ENCODE measurements around the gene FBN2. TPM values are rescaled to one million over a fixed set of nuclear protein-coding genes. Genes with fewer than 3 reads are reported as not detected.

FBN2 gene
- total RNA-seq, 4 donors from 2014 or later: 0.24 to 1.3 (median 0.89) TPM

DNA sequence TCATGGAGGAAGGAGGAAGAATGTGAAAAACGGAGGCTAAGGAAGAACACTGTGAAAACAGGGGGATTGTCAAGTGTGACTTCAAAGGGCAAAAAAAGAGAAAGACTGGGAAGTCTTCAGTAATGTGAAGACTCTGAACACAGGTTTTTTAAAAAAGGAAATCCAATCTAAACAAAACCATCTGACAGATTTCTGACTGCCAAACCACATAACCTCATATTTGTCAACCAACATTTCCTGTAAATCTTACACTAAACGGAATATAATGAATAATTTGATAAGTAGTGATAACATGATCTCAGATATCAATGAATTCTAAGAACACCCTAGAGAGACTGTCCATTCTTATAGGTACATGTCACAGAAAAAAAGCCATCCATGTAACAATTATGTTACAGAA, 124.7 kb downstream of the FBN2 start:
- TF ChIP-seq, protein P1, sequence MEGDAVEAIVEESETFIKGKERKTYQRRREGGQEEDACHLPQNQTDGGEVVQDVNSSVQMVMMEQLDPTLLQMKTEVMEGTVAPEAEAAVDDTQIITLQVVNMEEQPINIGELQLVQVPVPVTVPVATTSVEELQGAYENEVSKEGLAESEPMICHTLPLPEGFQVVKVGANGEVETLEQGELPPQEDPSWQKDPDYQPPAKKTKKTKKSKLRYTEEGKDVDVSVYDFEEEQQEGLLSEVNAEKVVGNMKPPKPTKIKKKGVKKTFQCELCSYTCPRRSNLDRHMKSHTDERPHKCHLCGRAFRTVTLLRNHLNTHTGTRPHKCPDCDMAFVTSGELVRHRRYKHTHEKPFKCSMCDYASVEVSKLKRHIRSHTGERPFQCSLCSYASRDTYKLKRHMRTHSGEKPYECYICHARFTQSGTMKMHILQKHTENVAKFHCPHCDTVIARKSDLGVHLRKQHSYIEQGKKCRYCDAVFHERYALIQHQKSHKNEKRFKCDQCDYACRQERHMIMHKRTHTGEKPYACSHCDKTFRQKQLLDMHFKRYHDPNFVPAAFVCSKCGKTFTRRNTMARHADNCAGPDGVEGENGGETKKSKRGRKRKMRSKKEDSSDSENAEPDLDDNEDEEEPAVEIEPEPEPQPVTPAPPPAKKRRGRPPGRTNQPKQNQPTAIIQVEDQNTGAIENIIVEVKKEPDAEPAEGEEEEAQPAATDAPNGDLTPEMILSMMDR (IDR thresholded peaks at IDR 0.05): no peak
- no peak for TF ChIP-seq EP300 (IDR thresholded peaks at IDR 0.05)
- no peak for TF ChIP-seq POLR2A (IDR thresholded peaks at IDR 0.05)
- no peak for TF ChIP-seq POLR2AphosphoS5 (IDR thresholded peaks at IDR 0.05)
- Histone ChIP-seq H3K9me3 (no peaks in the 10 kb centered on the region), H3K4me1 (no peaks in the 10 kb centered on the region), H3K36me3 (no peaks in the 10 kb centered on the region), H3K27ac (no peak overlapping the region), H3K4me3 (no peak overlapping the region), H3K27me3 (no peaks in the 10 kb centered on the region)
- DNase-seq (ENCODE audit: low spot score in 2 of 2): no peak
- WGBS: 25% methylated on average over 2 of the region's 2 CpGs

DNA sequence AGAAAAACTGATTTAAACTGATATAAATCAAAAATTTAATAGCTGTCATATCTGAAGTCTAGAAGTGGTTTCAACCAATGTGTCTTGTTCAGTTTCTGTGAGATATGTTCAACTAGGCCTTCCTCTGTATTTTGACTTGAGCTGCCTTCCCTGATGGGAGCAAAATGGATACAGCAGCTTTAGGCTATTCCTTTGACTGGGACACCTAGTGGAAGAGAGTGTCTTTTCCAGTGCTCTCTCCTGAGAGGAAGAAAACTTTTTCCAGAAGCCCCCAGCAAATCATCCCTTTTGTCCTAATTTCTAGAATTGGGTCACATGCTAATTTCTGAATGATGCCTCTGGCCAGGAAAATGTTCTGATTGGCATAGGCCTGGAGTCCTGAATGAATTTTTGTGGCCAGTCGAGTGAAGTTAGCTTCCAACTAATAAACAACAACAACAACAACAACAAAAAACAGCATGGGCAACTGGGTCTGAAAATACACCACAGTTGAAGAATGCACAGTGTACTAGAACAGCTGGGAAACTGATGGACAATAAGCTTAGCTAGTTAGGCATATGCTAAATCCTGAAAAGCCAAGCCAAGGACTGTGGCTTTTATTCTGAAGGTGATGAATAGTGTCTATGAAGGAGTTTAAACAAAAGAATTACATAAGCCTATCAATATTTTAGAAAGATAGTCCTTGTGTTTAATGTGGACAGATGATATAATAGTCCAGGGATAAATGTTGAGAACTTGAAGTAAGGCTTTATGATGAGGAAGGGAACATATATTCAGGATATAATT, 125.7 kb downstream of the FBN2 start:
- DNase-seq (ENCODE audit: low spot score in 2 of 2): no peak
- Histone ChIP-seq H3K36me3 (no peaks in the 10 kb centered on the region), H3K4me3 (no peak overlapping the region), H3K27ac (no peak overlapping the region), H3K4me1 (no peaks in the 10 kb centered on the region), H3K27me3 (no peaks in the 10 kb centered on the region), H3K9me3 (no peaks in the 10 kb centered on the region)
- TF ChIP-seq POLR2AphosphoS5 (IDR thresholded peaks at IDR 0.05) (no peak), POLR2A (IDR thresholded peaks at IDR 0.05) (no peak), EP300 (IDR thresholded peaks at IDR 0.05) (no peak)
- TF ChIP-seq, protein P1 (IDR thresholded peaks at IDR 0.05): no peak
- 83% methylated on average over 1 of the region's 1 CpG for WGBS

DNA sequence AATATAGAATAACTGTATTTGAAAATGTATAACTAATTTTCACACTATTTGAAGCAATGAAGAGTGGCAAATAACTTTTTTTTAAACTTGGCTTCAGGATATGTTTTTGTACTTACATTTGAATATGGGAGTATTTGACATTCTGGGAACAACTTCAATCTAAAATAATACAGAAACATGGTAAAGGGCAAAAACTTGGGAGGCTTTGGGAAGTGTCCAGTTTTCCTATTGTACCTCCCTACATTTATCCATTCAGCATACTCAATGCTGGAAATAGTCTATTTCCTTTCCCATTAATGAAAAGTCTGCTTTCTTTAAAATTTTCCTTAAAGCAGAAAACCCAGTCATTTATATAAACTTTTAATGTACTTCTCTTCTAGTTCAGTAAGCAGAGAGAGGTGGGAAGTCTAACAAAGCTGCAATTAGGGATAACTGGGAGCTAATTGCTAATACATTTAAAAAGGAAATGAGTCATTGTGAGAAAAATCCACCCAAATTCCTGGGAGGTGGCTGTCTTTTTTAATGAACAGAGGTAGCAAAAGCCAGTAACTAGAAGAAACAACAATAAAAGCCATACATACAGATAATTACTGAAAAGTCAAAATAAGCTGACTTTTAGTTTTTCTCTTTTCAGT, 128.8 kb downstream of the FBN2 start:
- H3K27me3 ChIP-seq: no peaks in the 10 kb centered on the region
- no peaks in the 10 kb centered on the region for H3K9me3 ChIP-seq
- no peaks in the 10 kb centered on the region for H3K36me3 ChIP-seq
- no peaks in the 10 kb centered on the region for H3K4me1 ChIP-seq
- no peak overlapping the region for H3K4me3 ChIP-seq
- TF ChIP-seq, protein P1 (IDR thresholded peaks at IDR 0.05): no peak
- TF ChIP-seq POLR2AphosphoS5 (IDR thresholded peaks at IDR 0.05) (no peak), EP300 (IDR thresholded peaks at IDR 0.05) (no peak), POLR2A (IDR thresholded peaks at IDR 0.05) (no peak)
- DNase-seq (ENCODE audit: low spot score in 2 of 2): no peak
- H3K27ac ChIP-seq: no peak overlapping the region

DNA sequence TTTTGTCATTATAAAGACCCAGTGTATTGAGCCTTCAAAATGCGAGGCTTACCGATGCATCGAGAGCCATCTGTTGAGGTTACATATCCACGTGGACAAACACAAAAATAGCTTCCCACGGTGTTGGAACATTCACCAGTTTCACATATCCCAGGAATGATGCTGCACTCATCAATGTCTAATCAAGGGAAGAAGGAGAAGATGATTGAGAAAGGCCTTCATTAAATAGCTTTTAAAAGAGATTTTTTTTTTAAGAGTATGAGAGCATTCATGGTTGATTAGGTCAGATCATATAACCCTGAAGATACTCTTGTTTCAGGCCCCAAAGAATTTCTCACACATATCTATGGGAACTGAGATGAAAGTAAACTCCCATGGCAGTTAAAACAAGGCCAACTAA, 129.4 kb downstream of the FBN2 start:
- no peaks in the 10 kb centered on the region for H3K9me3 ChIP-seq
- no peak overlapping the region for H3K27ac ChIP-seq
- H3K36me3 ChIP-seq: no peaks in the 10 kb centered on the region
- 83% methylated on average over 5 of the region's 5 CpGs for WGBS
- TF ChIP-seq EP300 (IDR thresholded peaks at IDR 0.05) (no peak), POLR2A (IDR thresholded peaks at IDR 0.05) (no peak), POLR2AphosphoS5 (IDR thresholded peaks at IDR 0.05) (no peak)
- TF ChIP-seq, protein P1 (IDR thresholded peaks at IDR 0.05): no peak
- H3K4me1 ChIP-seq: peaks cover under 1% of the 10 kb centered on the region
- H3K4me3 ChIP-seq: no peak overlapping the region
- no peak for DNase-seq (ENCODE audit: low spot score in 2 of 2)
- H3K27me3 ChIP-seq: no peaks in the 10 kb centered on the region

DNA sequence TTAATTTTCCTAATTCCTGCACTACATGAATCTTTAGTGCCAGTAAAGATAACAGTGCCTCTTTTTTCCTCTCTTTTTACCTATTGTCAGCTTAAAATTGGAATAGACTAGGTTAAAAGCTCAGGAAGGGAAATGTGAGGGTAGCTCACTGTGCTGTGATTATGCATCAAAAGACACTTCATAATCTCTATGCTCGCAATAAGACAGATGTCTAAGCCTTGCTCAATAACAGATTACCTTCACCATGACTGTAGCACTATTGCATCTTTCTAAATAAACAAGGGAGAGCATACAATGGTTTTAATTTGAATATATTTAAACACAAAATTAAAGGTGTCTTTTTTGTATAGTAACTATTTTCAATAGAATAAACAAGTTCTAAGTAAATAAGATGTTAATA, 130.1 kb downstream of the FBN2 start:
- H3K27me3 ChIP-seq: no peaks in the 10 kb centered on the region
- no peaks in the 10 kb centered on the region for H3K9me3 ChIP-seq
- 85% methylated on average over 1 of the region's 1 CpG for WGBS
- no peak overlapping the region for H3K4me3 ChIP-seq
- TF ChIP-seq EP300 (IDR thresholded peaks at IDR 0.05) (no peak), POLR2A (IDR thresholded peaks at IDR 0.05) (no peak), POLR2AphosphoS5 (IDR thresholded peaks at IDR 0.05) (no peak)
- TF ChIP-seq, protein P1 (IDR thresholded peaks at IDR 0.05): no peak
- DNase-seq (ENCODE audit: low spot score in 2 of 2): no peak
- peaks cover 5% of the 10 kb centered on the region for H3K4me1 ChIP-seq
- no peak overlapping the region for H3K27ac ChIP-seq
- H3K36me3 ChIP-seq: no peaks in the 10 kb centered on the region
